Measurements from ENCODE around the gene RNPEPL1. TPM values are rescaled to one million over a fixed set of nuclear protein-coding genes. Genes with fewer than 3 reads are reported as not detected.
"Not testable (repeated sequence)": the region's sequence is repeated elsewhere in the genome, so short reads cannot be mapped to it uniquely, and the experiment has no call there.

RNPEPL1 gene
- polyA plus RNA-seq, 5 donors, result 16.3 to 36.7 (median 20.2) TPM

DNA sequence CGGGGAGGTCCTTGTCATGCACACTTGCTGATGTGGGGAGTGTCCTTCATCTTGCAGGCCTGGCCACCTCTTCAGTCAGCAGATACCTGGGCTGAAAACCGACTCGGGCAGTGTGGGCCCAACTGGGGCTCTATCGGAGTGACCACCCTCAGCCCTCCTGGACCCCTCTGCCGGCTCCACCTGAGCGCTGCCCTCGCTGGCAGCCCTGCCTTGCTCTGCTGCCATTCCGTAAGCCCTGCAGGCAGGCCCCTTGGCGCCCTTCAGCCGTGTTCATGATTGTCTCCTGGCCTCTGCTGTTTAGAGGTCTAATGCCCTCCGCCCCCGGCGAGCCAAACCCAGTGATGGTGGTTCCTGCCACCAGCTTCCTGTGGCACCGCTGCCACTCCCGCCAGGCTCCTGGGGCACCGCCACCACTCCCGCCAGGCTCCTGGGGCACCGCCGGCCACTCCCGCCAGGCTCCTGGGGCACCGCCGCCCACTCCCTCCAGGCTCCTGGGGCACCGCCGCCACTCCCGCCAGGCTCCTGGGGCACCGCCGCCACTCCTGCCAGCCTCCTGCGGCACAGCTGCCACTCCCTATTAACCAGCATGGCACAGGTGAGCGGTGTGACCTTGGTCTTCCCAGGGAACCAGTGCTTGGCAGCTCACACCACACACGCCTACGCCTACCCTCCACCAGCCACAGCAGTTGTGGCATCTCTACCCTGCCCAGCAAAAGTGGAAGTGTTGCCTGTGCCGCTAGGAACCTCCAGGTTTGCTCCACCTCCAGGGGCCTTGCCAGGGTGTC lies 34.2 kb downstream of the RNPEPL1 start:
- no peak for DNase-seq

- DNase-seq, result no peak
Measured at GRCh38 chr2:240603081-240603835, 35.0 kb downstream of the RNPEPL1 start.

- no peak for DNase-seq
Measured at GRCh38 chr2:240603846-240604245, 35.6 kb downstream of the RNPEPL1 start.

- peak; percentile 47 to 52 for DNase-seq
Measured at GRCh38 chr2:240604291-240604938, 36.1 kb downstream of the RNPEPL1 start.

DNA sequence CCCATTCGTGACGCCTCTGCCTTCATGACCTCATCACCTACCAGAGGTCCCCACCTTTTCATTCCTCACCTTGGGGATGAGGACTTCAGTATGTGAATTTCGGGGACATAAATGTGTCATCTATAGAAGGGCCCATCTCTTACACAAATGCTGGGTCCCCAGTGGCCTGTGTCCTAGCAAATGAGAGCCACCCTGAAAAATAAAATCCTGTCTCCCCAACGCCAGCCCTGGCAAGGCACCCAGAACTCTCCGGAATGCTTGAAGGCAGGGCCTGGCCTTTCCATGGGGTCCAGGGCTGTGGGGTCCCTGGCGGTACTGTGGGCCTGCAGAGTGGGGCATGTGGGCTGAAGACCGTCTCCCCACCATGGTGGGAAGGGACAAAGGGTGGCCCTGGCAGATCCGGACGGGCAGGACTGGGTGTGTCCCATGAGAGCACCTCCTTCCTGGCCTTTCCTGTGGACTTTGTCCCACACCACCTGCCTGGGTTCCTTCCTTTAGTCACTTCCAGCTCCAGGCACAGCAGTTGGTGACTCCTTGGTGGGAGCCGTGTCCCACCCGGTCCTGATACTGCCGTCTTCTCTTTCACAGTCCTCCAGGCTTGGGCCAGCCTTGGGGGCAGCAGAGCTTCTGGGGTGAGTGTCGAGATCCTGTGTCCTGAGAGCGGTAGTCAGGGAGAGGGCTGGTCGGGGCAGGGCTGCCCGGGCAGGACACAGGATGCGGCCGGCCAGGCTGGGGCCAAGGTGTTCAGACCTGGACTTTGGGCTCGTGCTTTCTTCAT lies 36.8 kb downstream of the RNPEPL1 start:
- no peak for DNase-seq

GRCh38 chr2:240605867-240606743 lies 37.8 kb downstream of the RNPEPL1 start:
- no peak for DNase-seq

DNA sequence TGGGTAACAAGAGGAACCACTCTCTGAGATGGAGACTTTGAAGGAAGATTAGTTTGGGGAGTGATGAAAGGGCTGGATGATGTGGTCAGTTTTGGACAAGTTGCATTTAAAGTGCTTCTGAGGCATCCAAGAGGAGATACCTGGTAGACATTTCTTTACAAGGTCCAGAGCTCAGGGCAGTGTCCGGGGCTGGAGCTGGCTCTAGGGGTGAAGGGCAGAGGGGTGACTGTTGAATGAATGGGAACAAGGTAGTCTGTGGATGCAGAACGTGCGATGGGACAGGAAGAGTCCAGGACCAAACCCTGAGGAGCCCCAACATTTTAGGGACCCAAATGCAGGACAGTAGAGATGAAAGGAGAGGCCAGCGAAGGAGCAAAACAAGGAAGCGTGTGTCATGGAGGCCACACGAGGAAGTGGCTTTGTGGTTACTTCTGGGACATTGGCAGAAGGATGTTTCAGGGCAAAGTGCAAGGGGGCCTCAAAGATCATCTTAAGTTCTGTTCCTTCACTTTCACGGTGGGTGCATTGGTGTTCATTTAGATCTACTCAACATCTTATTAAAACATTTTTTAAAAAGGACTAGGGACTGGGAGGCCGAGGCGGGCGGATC lies 43.4 kb downstream of the RNPEPL1 start:
- DNase-seq, result no peak

DNA sequence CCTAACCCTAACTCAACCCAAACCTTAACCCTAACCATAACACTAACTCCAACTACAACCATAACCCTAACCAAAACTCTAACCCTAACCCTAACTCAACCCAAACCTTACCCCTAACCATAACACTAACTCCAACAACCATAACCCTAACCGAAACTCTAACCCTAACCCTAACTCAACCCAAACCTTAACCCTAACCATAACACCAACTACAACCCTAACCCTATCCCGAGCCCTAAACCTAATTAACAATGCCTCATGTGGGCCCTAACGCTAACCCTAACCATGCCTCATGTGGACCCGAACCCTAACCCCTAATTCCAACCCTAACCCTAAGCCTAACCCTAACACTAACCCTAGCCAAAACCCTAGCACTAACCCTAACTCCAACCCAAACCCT lies 45.5 kb downstream of the RNPEPL1 start:
- DNase-seq, result no peak

DNA sequence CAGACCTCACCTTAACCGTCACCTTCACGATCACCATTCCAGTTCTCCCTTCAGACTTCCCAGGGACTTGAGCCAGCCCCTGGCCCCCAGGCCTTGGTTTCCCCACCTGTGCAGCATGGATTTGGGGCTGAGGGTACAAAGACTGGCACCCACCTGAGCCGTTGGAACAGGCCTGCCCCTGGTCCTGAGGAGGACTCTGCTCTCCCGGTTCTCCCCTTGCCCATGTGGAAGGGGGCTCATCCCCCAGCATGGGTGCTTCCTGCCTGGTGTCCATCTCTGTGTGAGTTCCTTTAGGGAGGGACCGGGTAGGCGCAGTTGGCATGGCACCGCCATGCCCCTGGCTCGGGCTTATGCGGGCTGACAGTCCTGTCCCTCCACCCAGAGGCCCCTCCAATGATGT lies 46.1 kb downstream of the RNPEPL1 start:
- DNase-seq, result no peak

DNA sequence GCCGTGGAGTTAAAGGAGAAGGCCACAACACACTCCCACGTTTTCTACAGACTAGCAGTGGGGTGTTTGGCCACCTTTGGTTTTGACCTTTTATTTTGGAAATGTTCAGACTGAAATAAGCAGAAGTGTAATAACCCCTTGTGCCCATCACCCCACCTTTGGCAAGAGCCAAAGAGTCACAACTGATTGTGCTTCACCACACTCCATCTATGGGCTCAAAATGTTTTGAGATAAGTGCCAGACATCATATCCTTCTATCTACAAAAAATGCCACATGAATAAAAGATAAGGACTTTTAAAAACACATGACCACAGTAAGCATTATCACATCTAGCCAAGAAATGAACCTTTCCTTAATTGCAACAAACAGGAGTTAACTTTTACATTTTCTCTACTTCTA lies 47.1 kb downstream of the RNPEPL1 start:
- no peak for DNase-seq

DNA sequence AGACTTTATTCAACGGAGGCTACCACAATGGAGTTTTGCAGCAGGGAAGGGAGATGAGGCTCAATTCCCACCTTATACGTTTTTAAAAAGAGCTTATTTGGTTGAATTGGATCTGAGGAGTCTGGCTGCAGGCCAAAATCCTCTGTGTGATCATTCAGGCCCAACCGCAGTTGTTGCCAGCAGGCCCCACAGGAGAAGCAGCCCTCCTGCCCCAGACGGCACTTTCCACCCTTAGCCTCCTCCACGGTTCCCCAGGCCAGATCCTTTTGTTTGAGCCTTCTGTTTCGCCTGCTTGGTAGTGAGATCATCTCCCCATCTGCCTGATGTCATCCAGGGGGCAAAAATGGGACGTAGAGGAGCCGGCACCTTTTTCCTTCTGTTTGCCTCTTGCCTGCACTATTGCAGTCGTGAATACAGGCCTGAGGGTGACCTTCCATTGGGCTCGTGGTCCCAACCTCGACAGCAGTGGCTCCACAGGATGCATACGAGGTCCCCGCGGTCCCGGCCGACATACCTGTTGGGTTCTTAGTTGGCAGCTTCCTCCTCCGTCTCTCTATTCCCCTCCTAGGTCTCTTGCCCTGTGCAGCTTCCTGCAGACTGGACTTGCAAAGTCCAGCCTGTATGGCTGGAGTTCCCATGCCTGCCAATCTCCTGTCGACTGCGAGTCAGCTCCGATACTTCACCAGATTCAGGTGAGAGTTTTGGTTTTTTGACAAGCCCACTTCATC lies 47.7 kb downstream of the RNPEPL1 start:
- no peak for DNase-seq

- DNase-seq, result not testable (repeated sequence)
Measured at GRCh38 chr2:240616860-240617666, 48.8 kb downstream of the RNPEPL1 start.

DNA sequence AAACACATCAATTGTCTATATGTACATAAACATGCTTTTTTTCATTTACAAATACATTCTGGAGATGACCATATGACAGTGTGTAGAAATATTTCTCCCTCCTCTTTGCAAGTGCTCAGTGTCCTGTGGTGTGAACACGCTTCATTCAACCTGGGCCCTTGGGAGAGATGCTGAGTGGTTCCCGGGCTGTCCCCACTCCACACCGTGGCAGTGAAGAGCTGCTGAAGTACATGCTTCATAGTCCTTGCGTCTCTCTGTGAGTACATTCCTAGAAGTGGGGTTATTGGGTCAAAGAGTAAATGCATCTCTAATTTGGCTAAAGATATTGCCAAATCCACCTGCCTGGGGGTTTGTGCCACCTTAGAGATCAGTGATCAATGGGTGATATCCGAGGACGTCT lies 50.5 kb downstream of the RNPEPL1 start:
- DNase-seq, result no peak

- no peak for DNase-seq
Measured at GRCh38 chr2:240619506-240620148, 51.3 kb downstream of the RNPEPL1 start.

DNA sequence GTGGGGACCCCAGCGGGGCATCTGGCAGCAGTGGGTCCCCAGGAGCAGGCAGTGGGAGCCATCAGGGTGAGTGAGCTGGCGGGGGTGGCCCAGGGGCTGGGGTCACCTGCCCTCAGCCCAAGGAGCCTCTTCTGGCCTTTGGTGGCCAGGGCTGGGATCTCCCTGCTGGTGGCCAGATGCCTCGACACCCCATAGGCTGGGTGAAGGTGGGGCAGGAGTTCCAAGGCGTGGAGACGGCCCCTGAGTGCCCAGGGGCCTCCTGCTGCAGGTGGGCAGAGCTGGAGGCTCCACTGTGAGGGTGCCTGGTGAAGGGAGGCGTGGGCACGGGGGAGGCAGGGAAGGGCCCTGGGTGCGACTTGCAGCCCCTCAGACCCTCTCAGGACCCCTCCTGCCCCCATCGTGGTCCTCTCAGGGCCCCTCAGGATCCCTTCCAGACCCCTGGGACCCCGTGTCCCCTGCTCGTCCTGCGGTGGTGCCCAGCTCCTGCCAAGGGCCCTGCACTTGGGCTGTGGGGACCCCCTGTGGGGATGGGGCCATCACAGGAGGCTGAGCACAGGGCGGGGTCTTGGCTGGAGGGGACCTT lies 52.0 kb downstream of the RNPEPL1 start:
- no peak for DNase-seq

DNA sequence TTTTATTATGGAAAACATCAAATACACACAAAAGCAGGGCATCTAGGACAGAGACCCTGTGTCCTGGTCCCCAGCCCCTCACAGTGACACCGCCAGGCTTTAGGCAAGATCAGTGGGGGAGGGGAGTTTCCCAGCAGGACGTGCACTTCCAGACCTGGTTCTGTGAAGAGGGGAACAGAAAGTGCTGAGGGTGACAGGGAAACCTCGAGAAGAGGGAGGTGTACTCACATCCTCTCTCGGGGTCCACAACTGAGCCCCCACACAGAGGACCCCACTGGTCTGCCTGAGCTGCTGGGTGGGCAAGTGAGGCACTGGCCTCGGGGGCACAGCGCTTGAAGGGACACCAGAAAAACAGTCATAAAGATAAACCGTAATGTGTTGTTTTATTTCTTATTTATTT lies 52.6 kb downstream of the RNPEPL1 start:
- no peak for DNase-seq

DNA sequence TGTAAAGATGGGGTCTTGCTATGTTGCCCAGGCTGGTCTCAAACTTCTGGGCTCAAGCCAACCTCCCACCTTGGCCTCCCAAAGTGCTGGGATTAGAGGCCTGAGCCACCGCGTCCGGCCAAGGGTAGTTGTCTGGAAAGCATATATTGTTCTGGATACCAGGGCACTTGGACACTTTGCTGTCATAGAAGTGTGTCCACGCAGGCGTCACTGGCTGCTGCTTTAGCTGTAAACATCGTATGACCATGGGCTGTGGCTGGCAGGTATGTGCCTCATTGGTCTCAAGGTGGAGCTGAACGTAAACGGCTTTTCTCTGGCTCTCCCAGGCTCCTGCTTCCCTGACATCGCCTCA lies 53.8 kb downstream of the RNPEPL1 start:
- no peak for DNase-seq

Measured in right lung (tissue), 5 donors.